Thoracic aorta (tissue), 2 donors: ENCODE data around the gene MAN2B2. TPM values are rescaled to one million over a fixed set of nuclear protein-coding genes. Genes with fewer than 3 reads are reported as not detected.

Experiments used
- ATAC-seq: fragments of 150-250 bp; one replicate; pipeline ENCODE4 v1.8.0; 2017; ENCODE audit warnings: low read depth; ENCODE audit not compliant: insufficient number of reproducible peaks, low FRiP score
- DNase-seq: peaks from one replicate; pipeline ENCODE4 v3.0.0-alpha.2; 2020; ENCODE audit warnings: low spot score
- H3K27ac ChIP-seq, 2 donors: fragments of 200-600 bp; sonication (generic); 1 replicate in 1 of 2; 2 replicates in 1 of 2; pipeline ENCODE4 v1.5.1; 2016; ENCODE audit warnings: mild to moderate bottlenecking in 2 of 2, moderate library complexity in 2 of 2
- H3K27me3 ChIP-seq: fragments of 200-600 bp; sonication (generic); replicated peaks from 2 replicates; pipeline ENCODE4 v1.6.0; 2016; ENCODE audit warnings: mild to moderate bottlenecking; ENCODE audit not compliant: insufficient read depth
- H3K36me3 ChIP-seq: fragments of 200-600 bp; sonication (generic); one replicate; pipeline ENCODE4 v1.5.1; 2016
- H3K4me1 ChIP-seq, 2 donors: fragments of 200-600 bp; sonication (generic); 1 replicate in 1 of 2; 2 replicates in 1 of 2; pipeline versions ENCODE4 v1.5.1 to v1.6.0; 2016; ENCODE audit warnings: low read depth in 2 of 2, mild to moderate bottlenecking in 1 of 2; ENCODE audit not compliant: control insufficient read depth in 1 of 2
- H3K4me3 ChIP-seq: fragments of 200-600 bp; sonication (generic); 2 replicates; pipeline ENCODE4 v1.5.1; 2016; ENCODE audit warnings: mild to moderate bottlenecking
- H3K9me3 ChIP-seq: fragments of 200-600 bp; sonication (generic); 2 replicates; pipeline ENCODE4 v1.5.1; 2016
- total RNA-seq, 2 donors: library from RNA; depleted of rRNA; stranded (reverse); fragments of >200 nt; gene quantifications; one replicate each; pipeline versions ENCODE4 v1.1.0 to v1.2.3, GENCODE V29; 2016
- TF ChIP-seq, protein P1 (sequence below): fragments of 200-600 bp; sonication (generic); IDR thresholded peaks from one replicate; pipeline ENCODE4 v1.5.1; 2019; ENCODE audit warnings: antibody characterized with exemption

MAN2B2 gene
- total RNA-seq, 2 donors from 2014 or later: 77.1 to 94.1 TPM

DNA sequence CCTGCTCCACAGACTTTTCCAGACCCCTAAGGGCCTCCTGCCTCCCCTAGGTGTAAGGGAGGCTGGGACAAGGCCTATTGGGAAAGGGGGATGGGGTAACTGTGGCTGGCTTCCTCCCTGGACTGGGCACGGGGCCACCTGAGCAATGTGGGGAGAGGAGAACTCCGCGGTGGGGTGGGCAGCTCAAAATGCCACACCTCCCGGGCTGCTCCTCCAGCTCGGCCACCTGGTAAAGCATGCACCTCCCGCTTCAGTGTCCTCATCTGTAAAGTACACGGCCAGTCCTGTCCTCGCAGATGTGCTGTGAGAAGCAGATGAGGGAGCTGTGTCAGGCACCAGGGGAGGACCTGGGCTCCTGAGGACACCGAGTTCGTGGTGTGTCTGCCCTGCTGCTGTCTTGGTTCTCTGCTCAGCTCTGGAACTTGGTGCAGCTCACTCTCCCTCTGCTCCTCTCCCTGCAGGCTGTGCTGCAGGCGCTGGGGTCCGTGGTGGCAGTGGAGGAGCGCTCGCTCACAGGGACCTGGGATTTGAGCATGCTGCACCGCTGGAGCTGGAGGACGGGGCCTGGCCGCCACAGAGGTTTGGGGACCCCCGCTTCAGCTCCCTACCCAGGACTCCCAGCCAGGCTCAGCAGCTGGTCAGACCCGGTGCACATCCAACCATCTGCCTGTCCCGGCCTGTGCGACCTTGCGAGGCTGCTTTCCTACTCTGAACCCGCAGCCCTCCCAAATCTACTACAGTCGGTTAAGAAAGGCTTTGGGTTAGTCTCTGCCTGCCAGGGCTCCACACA lies 44.7 kb downstream of the MAN2B2 start:
- TF ChIP-seq, protein P1, sequence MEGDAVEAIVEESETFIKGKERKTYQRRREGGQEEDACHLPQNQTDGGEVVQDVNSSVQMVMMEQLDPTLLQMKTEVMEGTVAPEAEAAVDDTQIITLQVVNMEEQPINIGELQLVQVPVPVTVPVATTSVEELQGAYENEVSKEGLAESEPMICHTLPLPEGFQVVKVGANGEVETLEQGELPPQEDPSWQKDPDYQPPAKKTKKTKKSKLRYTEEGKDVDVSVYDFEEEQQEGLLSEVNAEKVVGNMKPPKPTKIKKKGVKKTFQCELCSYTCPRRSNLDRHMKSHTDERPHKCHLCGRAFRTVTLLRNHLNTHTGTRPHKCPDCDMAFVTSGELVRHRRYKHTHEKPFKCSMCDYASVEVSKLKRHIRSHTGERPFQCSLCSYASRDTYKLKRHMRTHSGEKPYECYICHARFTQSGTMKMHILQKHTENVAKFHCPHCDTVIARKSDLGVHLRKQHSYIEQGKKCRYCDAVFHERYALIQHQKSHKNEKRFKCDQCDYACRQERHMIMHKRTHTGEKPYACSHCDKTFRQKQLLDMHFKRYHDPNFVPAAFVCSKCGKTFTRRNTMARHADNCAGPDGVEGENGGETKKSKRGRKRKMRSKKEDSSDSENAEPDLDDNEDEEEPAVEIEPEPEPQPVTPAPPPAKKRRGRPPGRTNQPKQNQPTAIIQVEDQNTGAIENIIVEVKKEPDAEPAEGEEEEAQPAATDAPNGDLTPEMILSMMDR: no peak
- no peaks in the 10 kb centered on the region for H3K9me3 ChIP-seq
- ATAC-seq (no peak), DNase-seq (no peak)
- peaks cover 35% of the 10 kb centered on the region for H3K36me3 ChIP-seq
- no peaks in the 10 kb centered on the region for H3K4me1 ChIP-seq
- H3K27me3 ChIP-seq: no peaks in the 10 kb centered on the region
- H3K27ac ChIP-seq: no peak overlapping the region
- no peak overlapping the region for H3K4me3 ChIP-seq

DNA sequence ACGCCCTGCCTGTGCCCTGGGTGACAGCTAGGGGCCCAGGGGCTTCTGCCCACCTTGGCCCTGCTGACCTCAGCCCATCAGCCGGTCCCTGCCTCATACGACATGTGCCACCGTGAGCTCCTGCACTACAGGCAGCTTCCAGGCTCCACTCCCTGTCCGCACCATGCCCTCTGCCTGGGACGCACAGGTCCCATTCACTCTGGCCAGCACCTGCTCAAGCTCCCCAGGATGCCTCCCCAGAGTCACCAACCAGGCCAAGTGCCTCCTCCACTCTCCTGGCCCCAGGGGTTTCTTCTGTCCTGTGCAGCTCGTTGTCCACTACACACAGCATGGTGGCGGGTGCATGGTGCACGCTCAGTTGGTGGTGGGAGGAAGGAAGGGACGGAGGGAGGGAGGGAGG lies 45.3 kb downstream of the MAN2B2 start:
- DNase-seq: no peak
- TF ChIP-seq, protein P1: no peak
- Histone ChIP-seq H3K27me3 (no peaks in the 10 kb centered on the region), H3K27ac (no peak overlapping the region), H3K9me3 (no peaks in the 10 kb centered on the region), H3K4me3 (no peak overlapping the region), H3K36me3 (peaks cover 31% of the 10 kb centered on the region), H3K4me1 (no peaks in the 10 kb centered on the region)
- no peak for ATAC-seq

DNA sequence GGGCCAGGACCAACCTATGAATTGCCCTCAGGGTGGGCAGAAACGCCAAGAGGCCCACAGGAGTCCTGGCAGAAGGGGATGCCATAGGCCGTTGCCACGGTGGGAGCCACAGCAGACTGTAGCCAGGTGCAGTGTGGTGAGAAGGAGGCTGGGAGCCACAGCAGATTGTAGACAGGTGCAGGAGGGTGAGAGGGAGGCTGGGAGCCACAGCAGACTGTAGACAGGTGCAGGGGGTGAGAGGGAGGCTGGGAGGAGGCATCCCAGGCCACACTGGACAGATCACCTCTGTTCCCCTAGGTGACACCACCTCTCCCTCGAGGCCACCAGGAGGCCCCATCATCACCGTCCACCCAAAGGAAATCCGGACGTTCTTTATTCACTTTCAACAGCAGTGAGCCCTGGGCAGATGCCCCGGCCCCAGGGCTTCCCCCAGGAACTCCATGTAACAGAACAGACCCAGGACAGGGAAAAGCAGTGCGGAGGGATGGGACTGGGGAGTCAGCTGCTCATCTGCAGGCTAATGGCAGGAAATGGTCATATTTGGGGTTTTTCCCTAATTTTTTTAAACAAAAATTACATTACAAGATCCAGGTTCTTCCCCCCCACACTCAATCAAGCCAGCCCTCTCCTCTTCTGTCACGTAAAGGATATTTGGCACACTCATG lies 46.0 kb downstream of the MAN2B2 start:
- Histone ChIP-seq H3K36me3 (peaks cover 28% of the 10 kb centered on the region), H3K9me3 (no peaks in the 10 kb centered on the region), H3K27ac (no peak overlapping the region), H3K4me3 (no peak overlapping the region), H3K4me1 (no peaks in the 10 kb centered on the region), H3K27me3 (no peaks in the 10 kb centered on the region)
- TF ChIP-seq, protein P1: no peak
- no peak for DNase-seq
- no peak for ATAC-seq

DNA sequence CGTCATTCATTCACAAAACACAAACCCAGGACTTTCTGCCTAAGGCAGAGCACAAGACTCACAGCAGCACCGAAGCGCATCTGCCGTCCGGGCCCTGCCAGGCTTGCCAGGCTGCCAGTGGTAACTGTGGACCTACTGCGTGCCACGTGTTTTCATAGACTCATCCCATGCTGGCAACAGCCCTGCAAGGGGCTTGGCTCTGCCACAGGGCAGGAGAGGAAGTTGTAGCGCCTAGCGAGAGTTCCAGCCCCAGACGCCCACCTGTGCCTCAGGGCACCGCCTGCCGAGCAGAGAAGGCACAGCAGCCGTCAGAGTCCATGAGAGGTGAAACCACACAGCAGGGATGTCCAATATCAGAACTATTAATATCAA lies 46.6 kb downstream of the MAN2B2 start:
- TF ChIP-seq, protein P1: no peak
- Histone ChIP-seq H3K9me3 (no peaks in the 10 kb centered on the region), H3K4me3 (no peak overlapping the region), H3K4me1 (no peaks in the 10 kb centered on the region), H3K27me3 (no peaks in the 10 kb centered on the region), H3K36me3 (peaks cover 23% of the 10 kb centered on the region), H3K27ac (no peak overlapping the region)
- no peak for DNase-seq
- no peak for ATAC-seq

DNA sequence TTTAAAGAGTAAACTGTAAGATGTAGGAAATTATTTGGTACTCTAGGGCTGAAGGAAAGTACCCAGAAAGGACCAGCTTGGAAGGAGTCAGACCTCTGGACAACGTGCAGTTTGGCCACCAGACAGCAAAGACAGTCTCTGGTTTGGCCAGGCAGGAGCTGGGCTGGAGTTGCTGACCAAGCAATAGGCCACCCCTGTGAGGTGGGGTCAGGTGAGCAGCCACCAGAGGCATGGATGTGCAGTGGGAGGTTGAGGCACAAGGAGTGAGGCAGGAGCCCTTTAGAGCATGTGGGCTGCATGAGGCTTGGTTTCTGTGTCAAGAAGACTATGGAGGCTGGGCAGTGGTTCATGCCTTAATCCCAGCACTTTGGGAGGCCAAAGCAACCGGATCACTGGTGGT lies 47.8 kb downstream of the MAN2B2 start:
- no peaks in the 10 kb centered on the region for H3K4me1 ChIP-seq
- peaks cover 13% of the 10 kb centered on the region for H3K36me3 ChIP-seq
- H3K4me3 ChIP-seq: no peak overlapping the region
- H3K27me3 ChIP-seq: no peaks in the 10 kb centered on the region
- H3K9me3 ChIP-seq: no peaks in the 10 kb centered on the region
- ATAC-seq: no peak
- TF ChIP-seq, protein P1: no peak
- DNase-seq: no peak
- H3K27ac ChIP-seq: no peak overlapping the region
